ENCODE measurements around the gene PPP3CA. TPM values are rescaled to one million over a fixed set of nuclear protein-coding genes. Genes with fewer than 3 reads are reported as not detected.

PPP3CA gene
- total and polyA plus RNA-seq, 2 of the 13 experiments (the other 11 are each of a cell fraction or from before 2014, with no cell fraction given) = 4.8 to 13.2 TPM

DNA sequence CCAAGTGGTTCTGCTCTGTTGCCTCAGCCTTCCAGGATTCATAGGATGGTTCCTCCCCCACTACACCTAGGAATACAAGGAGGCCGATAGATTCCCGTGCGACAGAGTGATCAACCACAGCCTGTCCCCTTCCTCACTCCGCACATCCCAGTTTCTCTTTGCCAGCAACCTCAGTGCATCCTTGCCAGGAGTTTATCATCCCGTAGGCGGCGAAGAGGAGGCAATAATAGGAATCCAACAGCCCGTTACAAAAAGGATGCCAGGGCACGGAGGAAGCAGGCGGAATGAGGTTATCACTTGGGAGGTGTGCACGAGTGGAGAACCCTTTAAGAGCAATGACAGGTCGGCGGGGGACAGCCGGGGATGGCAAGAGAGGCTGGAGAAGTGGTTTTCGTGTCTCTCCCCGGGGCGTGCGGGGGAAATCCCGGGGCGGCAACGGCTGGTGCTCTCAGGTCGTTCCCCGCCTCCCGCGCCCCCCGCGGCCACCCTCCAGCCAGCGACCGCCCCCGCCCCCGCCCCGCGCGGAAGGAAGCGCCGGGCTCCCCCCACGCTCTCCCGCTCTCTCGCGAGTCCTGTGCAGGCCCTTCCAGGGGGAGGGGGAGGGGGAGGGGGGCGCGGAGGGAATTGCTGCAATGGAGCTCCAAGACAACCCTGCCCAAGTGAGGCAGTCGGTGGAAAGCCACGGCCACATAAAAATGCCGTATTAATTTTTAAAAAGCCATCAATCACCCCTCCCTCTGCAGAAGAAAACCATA lies 1.6 kb downstream of the PPP3CA start:
- Histone ChIP-seq H3K4me1 (ENCODE audit: insufficient read depth, low read length) (peaks cover 37% of the 10 kb centered on the region), H3K9ac (ENCODE audit: insufficient read depth, low read depth, low read length) (peak overlapping the region; percentile 51), H3K27ac (ENCODE audit: extremely low read length, insufficient read depth, low read length) (peak overlapping the region; percentile 81), H3K27me3 (ENCODE audit: control insufficient read depth in 1 of 2, insufficient read depth in 2 of 2, low read length in 2 of 2) (no peaks in the 10 kb centered on the region; a peak in 1 of 5 replicates), H3K79me2 (ENCODE audit: insufficient read depth, low read length) (peaks cover 37% of the 10 kb centered on the region), H3K4me2 (ENCODE audit: low read depth, low read length) (peak overlapping the region; percentile 84), H3K9me3 (ENCODE audit: low read length) (no peaks in the 10 kb centered on the region), H3K4me3 (replicated peaks in 1 of 3; ENCODE audit: insufficient read depth in 1 of 3, low read depth in 2 of 3, low read length in 3 of 3) (peak overlapping the region; percentile 95 to 98 (median 96)), H3K36me3 (replicated peaks in 1 of 2; ENCODE audit: control insufficient read depth in 1 of 2, insufficient read depth in 2 of 2, low read length in 2 of 2) (peaks cover 0 to 3% of the 10 kb centered on the region in 2 experiments; a peak in 1 of 5 replicates), H4K20me1 (ENCODE audit: insufficient read depth, low read length) (no peaks in the 10 kb centered on the region), H2AFZ (ENCODE audit: low read length) (no peak overlapping the region)
- CTCF ChIA-PET (ENCODE audit: low intra/inter-chr PET ratio, low total read pairs) = no interaction called here
- BruUV-seq (replicated peaks) = no TSS peak
- in situ Hi-C loops (cut with HindIII; ENCODE audit: extremely low pct_ligation_motif_present, low pct_unique_long_range_greater_than_20kb) = loop anchor here (10.0 kb wide), 1 partner anchor 151 kb away; no protein-coding TSS in a partner anchor
- intact Hi-C loops (cut with micrococcal nuclease; ENCODE audit: unreplicated experiment) = loop anchor here (2.0 to 5.0 kb wide), 4 partner anchors 81 to 387 kb away; no protein-coding TSS in a partner anchor
- 7% methylated on average over 17 of the region's 45 CpGs for WGBS (ENCODE audit: low lambda C conversion rate)
- ATAC-seq (peak; percentile 4), FAIRE-seq (peak; percentile 47), DNase-seq (ENCODE audit: low spot score) (peak; percentile 31)
- POLR2A ChIA-PET = interaction anchor here (2.8 kb wide), 1 partner anchor 11 kb away, joined by 17 read pairs; no protein-coding TSS in a partner anchor
- TF ChIP-seq, protein P1, sequence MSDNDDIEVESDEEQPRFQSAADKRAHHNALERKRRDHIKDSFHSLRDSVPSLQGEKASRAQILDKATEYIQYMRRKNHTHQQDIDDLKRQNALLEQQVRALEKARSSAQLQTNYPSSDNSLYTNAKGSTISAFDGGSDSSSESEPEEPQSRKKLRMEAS (IDR thresholded peaks at IDR 0.05) = 0 out of 2 replicates have a peak, but pooled peaks have one; percentile 26
- TF ChIP-seq REPIN1 (CRISPR knock-in tag; IDR thresholded peaks at IDR 0.05; ENCODE audit: borderline replicate concordance, low read depth) = 0 out of 2 replicates have a peak, but pooled peaks have one; percentile 27
- TF ChIP-seq GFI1 (CRISPR knock-in tag; IDR thresholded peaks at IDR 0.05; ENCODE audit: borderline replicate concordance) = 0 out of 2 replicates have a peak, but pooled peaks have one; percentile 29
- TF ChIP-seq SP5 (CRISPR knock-in tag; IDR thresholded peaks at IDR 0.05; ENCODE audit: borderline replicate concordance, low read depth) = no peak
- 0 out of 2 replicates have a peak, but pooled peaks have one; percentile 10 for TF ChIP-seq ZMYM3 (CRISPR knock-in tag; IDR thresholded peaks at IDR 0.05)
- 0 out of 2 replicates have a peak, but pooled peaks have one; percentile 23 for TF ChIP-seq GABPB1 (CRISPR knock-in tag; IDR thresholded peaks at IDR 0.05)
- TF ChIP-seq ZNF737 (CRISPR knock-in tag; IDR thresholded peaks at IDR 0.05; ENCODE audit: borderline replicate concordance) = no peak
- peak; percentile 24; the same call in 1 of the 2 replicates for TF ChIP-seq CEBPG (CRISPR knock-in tag; IDR thresholded peaks at IDR 0.05)
- TF ChIP-seq GATAD1 (CRISPR knock-in tag; IDR thresholded peaks at IDR 0.05) = 0 out of 2 replicates have a peak, but pooled peaks have one; percentile 11
- TF ChIP-seq, protein P2, sequence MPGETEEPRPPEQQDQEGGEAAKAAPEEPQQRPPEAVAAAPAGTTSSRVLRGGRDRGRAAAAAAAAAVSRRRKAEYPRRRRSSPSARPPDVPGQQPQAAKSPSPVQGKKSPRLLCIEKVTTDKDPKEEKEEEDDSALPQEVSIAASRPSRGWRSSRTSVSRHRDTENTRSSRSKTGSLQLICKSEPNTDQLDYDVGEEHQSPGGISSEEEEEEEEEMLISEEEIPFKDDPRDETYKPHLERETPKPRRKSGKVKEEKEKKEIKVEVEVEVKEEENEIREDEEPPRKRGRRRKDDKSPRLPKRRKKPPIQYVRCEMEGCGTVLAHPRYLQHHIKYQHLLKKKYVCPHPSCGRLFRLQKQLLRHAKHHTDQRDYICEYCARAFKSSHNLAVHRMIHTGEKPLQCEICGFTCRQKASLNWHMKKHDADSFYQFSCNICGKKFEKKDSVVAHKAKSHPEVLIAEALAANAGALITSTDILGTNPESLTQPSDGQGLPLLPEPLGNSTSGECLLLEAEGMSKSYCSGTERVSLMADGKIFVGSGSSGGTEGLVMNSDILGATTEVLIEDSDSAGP (CRISPR knock-in tag; IDR thresholded peaks at IDR 0.05; ENCODE audit: borderline replicate concordance) = peak; percentile 61; the same call in 1 of the 2 replicates
- peak; percentile 18; the same call in 1 of the 2 replicates for TF ChIP-seq ZNF263 (CRISPR knock-in tag; IDR thresholded peaks at IDR 0.05)
- TF ChIP-seq, protein P3, sequence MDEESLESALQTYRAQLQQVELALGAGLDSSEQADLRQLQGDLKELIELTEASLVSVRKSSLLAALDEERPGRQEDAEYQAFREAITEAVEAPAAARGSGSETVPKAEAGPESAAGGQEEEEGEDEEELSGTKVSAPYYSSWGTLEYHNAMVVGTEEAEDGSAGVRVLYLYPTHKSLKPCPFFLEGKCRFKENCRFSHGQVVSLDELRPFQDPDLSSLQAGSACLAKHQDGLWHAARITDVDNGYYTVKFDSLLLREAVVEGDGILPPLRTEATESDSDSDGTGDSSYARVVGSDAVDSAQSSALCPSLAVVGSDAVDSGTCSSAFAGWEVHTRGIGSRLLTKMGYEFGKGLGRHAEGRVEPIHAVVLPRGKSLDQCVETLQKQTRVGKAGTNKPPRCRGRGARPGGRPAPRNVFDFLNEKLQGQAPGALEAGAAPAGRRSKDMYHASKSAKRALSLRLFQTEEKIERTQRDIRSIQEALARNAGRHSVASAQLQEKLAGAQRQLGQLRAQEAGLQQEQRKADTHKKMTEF (CRISPR knock-in tag; IDR thresholded peaks at IDR 0.05) = 0 out of 2 replicates have a peak, but pooled peaks have one; percentile 31
- no peak for TF ChIP-seq JUNB (CRISPR knock-in tag; IDR thresholded peaks at IDR 0.05; ENCODE audit: borderline replicate concordance)
- TF ChIP-seq, protein P4, sequence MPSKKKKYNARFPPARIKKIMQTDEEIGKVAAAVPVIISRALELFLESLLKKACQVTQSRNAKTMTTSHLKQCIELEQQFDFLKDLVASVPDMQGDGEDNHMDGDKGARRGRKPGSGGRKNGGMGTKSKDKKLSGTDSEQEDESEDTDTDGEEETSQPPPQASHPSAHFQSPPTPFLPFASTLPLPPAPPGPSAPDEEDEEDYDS (CRISPR knock-in tag; IDR thresholded peaks at IDR 0.05) = 0 out of 2 replicates have a peak, but pooled peaks have one; percentile 12
- TF ChIP-seq KAT7 (CRISPR knock-in tag; IDR thresholded peaks at IDR 0.05; ENCODE audit: borderline replicate concordance) = peak; percentile 31; the same call in 1 of the 2 replicates
